OCI-LY1 (cell line): ENCODE measurements around the gene TMBIM6.

Experiments
- H2AFZ ChIP-seq: fragments of 200-600 bp; sonication (generic), shearing (Covaris generic); 2 replicates; pipeline ENCODE4 v1.6.0; 2014; ENCODE audit warnings: antibody characterized with exemption, mild to moderate bottlenecking, low read length
- H3F3A ChIP-seq: fragments of 200-600 bp; sonication (generic), shearing (Covaris generic); 2 replicates; pipeline ENCODE4 v1.6.0; 2014; ENCODE audit warnings: mild to moderate bottlenecking, antibody characterized with exemption, low read length, moderate library complexity; ENCODE audit not compliant: insufficient read depth
- H3K27ac ChIP-seq: fragments of 200-600 bp; sonication (generic); 2 replicates; pipeline ENCODE4 v1.5.1; 2014; ENCODE audit warnings: low read length, mixed run types, mild to moderate bottlenecking, low read depth; ENCODE audit not compliant: poor library complexity, severe bottlenecking
- H3K27me3 ChIP-seq: fragments of 200-600 bp; sonication (generic); 2 replicates; pipeline ENCODE4 v1.6.0; 2014; ENCODE audit warnings: antibody characterized with exemption, mild to moderate bottlenecking, low read length, moderate library complexity; ENCODE audit not compliant: insufficient read depth
- H3K36me3 ChIP-seq: fragments of 200-600 bp; sonication (generic); 2 replicates; pipeline ENCODE4 v1.6.1; 2014; ENCODE audit warnings: mild to moderate bottlenecking, antibody characterized with exemption, low read length, moderate library complexity, mixed read lengths; ENCODE audit not compliant: insufficient read depth
- H3K4me1 ChIP-seq: fragments of 200-600 bp; sonication (generic); 2 replicates; pipeline ENCODE4 v1.5.1; 2014; ENCODE audit warnings: mild to moderate bottlenecking, low read length, moderate library complexity; ENCODE audit not compliant: insufficient read depth, severe bottlenecking
- H3K4me2 ChIP-seq: fragments of 200-600 bp; sonication (generic), shearing (Covaris generic); 2 replicates; pipeline ENCODE4 v1.6.1; 2014; ENCODE audit warnings: low read length
- H3K4me3 ChIP-seq: fragments of 200-600 bp; sonication (generic); 2 replicates; pipeline ENCODE4 v1.5.1; 2014; ENCODE audit warnings: low read length, low read depth, mild to moderate bottlenecking, mixed read lengths; ENCODE audit not compliant: poor library complexity, severe bottlenecking
- H3K79me2 ChIP-seq: fragments of 200-600 bp; shearing (Covaris generic); 2 replicates; pipeline ENCODE4 v1.6.1; 2016; ENCODE audit warnings: mixed run types, low read length, mixed read lengths; ENCODE audit not compliant: insufficient read depth
- H3K9ac ChIP-seq: fragments of 200-600 bp; sonication (generic), shearing (Covaris generic); 2 replicates; pipeline ENCODE4 v1.6.1; 2014; ENCODE audit warnings: mild to moderate bottlenecking, low read length, mixed read lengths
- H3K9me2 ChIP-seq: fragments of 200-600 bp; sonication (generic), shearing (Covaris generic); 2 replicates; pipeline ENCODE4 v1.6.1; 2014; ENCODE audit warnings: low read depth, mild to moderate bottlenecking, low read length, mixed read lengths
- H3K9me3 ChIP-seq: fragments of 200-600 bp; shearing (Covaris generic); 2 replicates; pipeline ENCODE4 v1.6.1; 2014; ENCODE audit warnings: low read length, mixed read lengths
- H4K20me1 ChIP-seq: fragments of 200-600 bp; sonication (generic), shearing (Covaris generic); 2 replicates; pipeline ENCODE4 v1.6.0; 2016; ENCODE audit warnings: mild to moderate bottlenecking, low read length; ENCODE audit not compliant: insufficient read depth
- EZH2 ChIP-seq: fragments of 200-600 bp; sonication (generic), shearing (Covaris generic); IDR thresholded peaks from 2 replicates; pipeline ENCODE4 v1.8.0; 2017; ENCODE audit warnings: borderline replicate concordance, mixed run types, mild to moderate bottlenecking, antibody characterized with exemption, low read length, moderate library complexity, mixed read lengths
- TF ChIP-seq, protein P1 (sequence below): fragments of 200-600 bp; sonication (generic), shearing (Covaris generic); IDR thresholded peaks from 2 replicates; pipeline ENCODE4 v1.5.1; 2017; ENCODE audit warnings: mild to moderate bottlenecking, antibody characterized with exemption, low read length, moderate library complexity, mixed read lengths

Gene TMBIM6, protein sequence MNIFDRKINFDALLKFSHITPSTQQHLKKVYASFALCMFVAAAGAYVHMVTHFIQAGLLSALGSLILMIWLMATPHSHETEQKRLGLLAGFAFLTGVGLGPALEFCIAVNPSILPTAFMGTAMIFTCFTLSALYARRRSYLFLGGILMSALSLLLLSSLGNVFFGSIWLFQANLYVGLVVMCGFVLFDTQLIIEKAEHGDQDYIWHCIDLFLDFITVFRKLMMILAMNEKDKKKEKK

DNA sequence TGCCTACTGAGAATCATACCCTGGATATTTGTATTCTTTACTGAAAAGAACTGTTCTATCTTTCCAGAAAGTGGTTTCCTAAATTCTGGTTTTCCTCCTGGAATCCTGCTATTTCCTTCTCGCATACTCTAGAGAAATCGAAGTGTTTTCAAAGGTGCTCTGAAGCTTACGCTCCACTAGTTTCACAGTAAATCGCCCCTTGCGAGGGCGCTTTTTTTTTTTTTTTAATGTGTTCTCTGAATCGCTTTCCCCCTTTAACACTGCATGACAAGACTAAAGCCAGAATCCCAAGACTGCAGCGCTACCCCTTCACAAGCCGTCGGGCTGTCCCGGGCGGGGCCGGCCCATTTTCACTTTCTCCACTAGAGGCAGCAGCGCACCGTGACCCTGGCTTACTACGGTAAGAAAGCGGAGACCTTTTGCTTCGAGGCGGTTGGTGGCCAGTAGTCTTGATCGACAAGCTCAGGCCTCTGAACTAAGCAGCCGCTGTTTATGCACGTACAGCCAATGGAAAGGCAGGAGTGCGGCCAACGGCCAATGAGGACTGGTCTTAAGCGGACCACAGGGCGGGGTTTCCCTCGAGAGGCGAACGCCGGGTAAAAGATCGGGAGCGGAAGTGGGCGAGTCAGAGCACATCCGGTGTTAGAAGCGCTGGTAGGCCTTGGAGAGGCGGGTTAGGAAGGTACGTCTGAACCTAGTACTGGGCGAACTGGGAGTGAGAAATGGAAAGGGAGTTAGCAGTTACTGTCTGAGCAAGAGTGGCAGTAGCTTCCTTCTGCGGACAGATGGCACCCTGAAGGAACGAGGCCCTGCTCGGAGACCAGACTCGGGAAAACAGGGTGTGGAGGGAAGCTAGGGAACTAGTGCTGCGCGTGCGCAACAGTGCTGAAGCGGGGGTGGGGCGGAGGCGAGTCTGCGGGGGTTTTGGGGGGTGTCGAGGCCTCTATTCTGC, at the start of gene TMBIM6:
Gene TMBIM6 (plus strand): TSS at position 628 of the 952 bp plus-strand sequence. CDS start 10,937 bp downstream, outside the sequence.
- no peaks in the 10 kb centered on the region for H3K9me2 ChIP-seq
- no peaks in the 10 kb centered on the region for H3F3A ChIP-seq
- H3K36me3 ChIP-seq, result peaks cover 15% of the 10 kb centered on the region
- H3K9me3 ChIP-seq, result no peaks in the 10 kb centered on the region
- H3K4me1 ChIP-seq, result peaks cover 28% of the 10 kb centered on the region
- H3K9ac ChIP-seq, result peak within 1 kb of the TSS; percentile 82
- H3K27me3 ChIP-seq, result no peaks in the 10 kb centered on the region
- peaks cover 44% of the 10 kb centered on the region for H3K79me2 ChIP-seq
- H2AFZ ChIP-seq, result peak within 1 kb of the TSS; percentile 100
- H4K20me1 ChIP-seq, result peaks cover 7% of the 10 kb centered on the region
- peak within 1 kb of the TSS; percentile 77 for H3K27ac ChIP-seq
- no peak for TF ChIP-seq EZH2
- TF ChIP-seq, protein P1, sequence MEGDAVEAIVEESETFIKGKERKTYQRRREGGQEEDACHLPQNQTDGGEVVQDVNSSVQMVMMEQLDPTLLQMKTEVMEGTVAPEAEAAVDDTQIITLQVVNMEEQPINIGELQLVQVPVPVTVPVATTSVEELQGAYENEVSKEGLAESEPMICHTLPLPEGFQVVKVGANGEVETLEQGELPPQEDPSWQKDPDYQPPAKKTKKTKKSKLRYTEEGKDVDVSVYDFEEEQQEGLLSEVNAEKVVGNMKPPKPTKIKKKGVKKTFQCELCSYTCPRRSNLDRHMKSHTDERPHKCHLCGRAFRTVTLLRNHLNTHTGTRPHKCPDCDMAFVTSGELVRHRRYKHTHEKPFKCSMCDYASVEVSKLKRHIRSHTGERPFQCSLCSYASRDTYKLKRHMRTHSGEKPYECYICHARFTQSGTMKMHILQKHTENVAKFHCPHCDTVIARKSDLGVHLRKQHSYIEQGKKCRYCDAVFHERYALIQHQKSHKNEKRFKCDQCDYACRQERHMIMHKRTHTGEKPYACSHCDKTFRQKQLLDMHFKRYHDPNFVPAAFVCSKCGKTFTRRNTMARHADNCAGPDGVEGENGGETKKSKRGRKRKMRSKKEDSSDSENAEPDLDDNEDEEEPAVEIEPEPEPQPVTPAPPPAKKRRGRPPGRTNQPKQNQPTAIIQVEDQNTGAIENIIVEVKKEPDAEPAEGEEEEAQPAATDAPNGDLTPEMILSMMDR, result peak; percentile 96
- H3K4me2 ChIP-seq, result peak within 1 kb of the TSS; percentile 94
- H3K4me3 ChIP-seq, result peak within 1 kb of the TSS; percentile 81

DNA sequence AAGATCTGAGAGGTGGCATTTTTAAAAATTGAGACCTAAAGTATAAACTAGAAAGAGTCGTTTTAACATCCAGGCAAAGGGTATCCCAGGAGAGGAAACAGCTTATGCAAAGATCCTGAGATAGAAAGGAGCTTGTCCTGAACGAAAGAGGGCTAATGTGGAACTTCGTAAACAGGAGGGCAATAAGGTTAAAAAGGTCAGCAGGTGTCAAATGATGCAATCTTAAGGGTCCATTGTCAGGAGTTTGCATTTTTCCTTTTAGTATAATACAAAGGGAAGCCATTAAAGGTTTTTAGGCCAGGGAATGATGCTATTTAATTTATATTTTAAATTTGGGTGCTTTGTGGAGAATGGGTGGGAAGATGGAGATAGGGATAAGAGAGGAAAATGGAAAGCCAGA, 48.5 kb upstream of the TMBIM6 start:
- H4K20me1 ChIP-seq, result no peaks in the 10 kb centered on the region
- no peak overlapping the region for H3K4me3 ChIP-seq
- no peak overlapping the region for H3K9ac ChIP-seq
- no peaks in the 10 kb centered on the region for H3K36me3 ChIP-seq
- H3K9me3 ChIP-seq, result no peaks in the 10 kb centered on the region
- H3K4me1 ChIP-seq, result peaks cover 12% of the 10 kb centered on the region
- no peaks in the 10 kb centered on the region for H3K27me3 ChIP-seq
- H3K9me2 ChIP-seq, result no peaks in the 10 kb centered on the region
- H3K79me2 ChIP-seq, result no peaks in the 10 kb centered on the region
- no peak overlapping the region for H3K27ac ChIP-seq
- H2AFZ ChIP-seq, result no peak overlapping the region
- H3F3A ChIP-seq, result no peaks in the 10 kb centered on the region
- H3K4me2 ChIP-seq, result no peak overlapping the region
- TF ChIP-seq EZH2, result no peak
- TF ChIP-seq, protein P1, result no peak

DNA sequence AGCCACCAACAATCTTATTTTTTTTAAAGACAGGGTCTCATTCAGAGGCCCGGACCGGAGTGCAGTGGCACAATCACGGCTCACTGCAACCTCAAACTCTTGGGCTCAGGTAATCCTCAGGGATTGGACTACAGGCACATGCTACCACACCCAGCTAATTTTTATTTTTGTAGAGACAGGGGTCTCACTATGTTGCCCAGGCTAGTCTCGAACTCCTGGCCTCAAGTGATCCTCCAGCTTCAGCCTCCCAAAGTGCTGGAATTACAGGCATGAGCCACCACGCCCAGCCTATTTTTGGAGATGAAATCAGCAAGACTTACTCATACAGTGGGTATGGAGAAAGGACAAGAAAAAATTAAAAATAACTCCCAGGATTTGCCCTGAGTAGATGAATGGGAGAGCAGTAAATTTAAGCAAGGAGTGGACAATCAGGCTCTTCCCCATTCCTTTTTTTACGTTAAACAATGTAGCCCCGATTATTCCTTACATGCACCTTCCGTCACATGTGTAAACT, 47.4 kb upstream of the TMBIM6 start:
- Histone ChIP-seq H4K20me1 (no peaks in the 10 kb centered on the region), H3K9ac (no peak overlapping the region), H3K9me3 (no peaks in the 10 kb centered on the region), H3K36me3 (no peaks in the 10 kb centered on the region), H3K27ac (no peak overlapping the region), H3K27me3 (no peaks in the 10 kb centered on the region), H2AFZ (no peak overlapping the region), H3K4me1 (peaks cover 23% of the 10 kb centered on the region), H3K4me2 (no peak overlapping the region), H3K4me3 (no peak overlapping the region), H3K9me2 (no peaks in the 10 kb centered on the region), H3F3A (no peaks in the 10 kb centered on the region), H3K79me2 (no peaks in the 10 kb centered on the region)
- TF ChIP-seq, protein P1, result no peak
- no peak for TF ChIP-seq EZH2
